ENCODE measurements around the gene SLC24A1.

SLC24A1 gene

GRCh38 chr15:65618560-65619109, 3.1 kb upstream of the SLC24A1 start:
- no peak for DNase-seq (ENCODE audit: low read depth, low spot score)

GRCh38 chr15:65619626-65620290, 2.0 kb upstream of the SLC24A1 start:
- no peak for DNase-seq (ENCODE audit: low read depth, low spot score)

GRCh38 chr15:65620833-65621232, 905 bp upstream of the SLC24A1 start:
- DNase-seq (ENCODE audit: low read depth, low spot score), result no peak

GRCh38 chr15:65623103-65623502, 1.4 kb downstream of the SLC24A1 start:
- DNase-seq (ENCODE audit: low read depth, low spot score), result no peak

- DNase-seq (ENCODE audit: low read depth, low spot score), result no peak
Observed at GRCh38 chr15:65626856-65627255, 5.1 kb downstream of the SLC24A1 start.

GRCh38 chr15:65629548-65629947, 7.8 kb downstream of the SLC24A1 start:
- no peak for DNase-seq (ENCODE audit: low read depth, low spot score)

- no peak for DNase-seq (ENCODE audit: low read depth, low spot score)
Observed at GRCh38 chr15:65630760-65631159, 9.0 kb downstream of the SLC24A1 start.

GRCh38 chr15:65631503-65631902, 9.8 kb downstream of the SLC24A1 start:
- no peak for DNase-seq (ENCODE audit: low read depth, low spot score)

GRCh38 chr15:65632780-65633375, 11.1 kb downstream of the SLC24A1 start:
- DNase-seq (ENCODE audit: low read depth, low spot score), result no peak

GRCh38 chr15:65633752-65634151, 12.0 kb downstream of the SLC24A1 start:
- DNase-seq (ENCODE audit: low read depth, low spot score), result no peak

GRCh38 chr15:65634356-65634755, 12.6 kb downstream of the SLC24A1 start:
- no peak for DNase-seq (ENCODE audit: low read depth, low spot score)

GRCh38 chr15:65638109-65638508, 16.4 kb downstream of the SLC24A1 start:
- DNase-seq (ENCODE audit: low read depth, low spot score), result no peak

GRCh38 chr15:65638681-65639089, 16.9 kb downstream of the SLC24A1 start:
- no peak for DNase-seq (ENCODE audit: low read depth, low spot score)

- peak; percentile 63 for DNase-seq (ENCODE audit: low read depth, low spot score)
Observed at GRCh38 chr15:65639509-65639908, 17.8 kb downstream of the SLC24A1 start.

GRCh38 chr15:65641768-65642475, 20.2 kb downstream of the SLC24A1 start:
- no peak for DNase-seq (ENCODE audit: low read depth, low spot score)

GRCh38 chr15:65642594-65642993, 20.9 kb downstream of the SLC24A1 start:
- DNase-seq (ENCODE audit: low read depth, low spot score), result no peak

- no peak for DNase-seq (ENCODE audit: low read depth, low spot score)
Observed at GRCh38 chr15:65644282-65644681, 22.5 kb downstream of the SLC24A1 start.

GRCh38 chr15:65645392-65645791, 23.7 kb downstream of the SLC24A1 start:
- no peak for DNase-seq (ENCODE audit: low read depth, low spot score)

GRCh38 chr15:65646486-65646885, 24.7 kb downstream of the SLC24A1 start:
- DNase-seq (ENCODE audit: low read depth, low spot score), result no peak

- no peak for DNase-seq (ENCODE audit: low read depth, low spot score)
Observed at GRCh38 chr15:65650312-65651041, 28.7 kb downstream of the SLC24A1 start.

GRCh38 chr15:65651042-65651322, 29.2 kb downstream of the SLC24A1 start:
- DNase-seq (ENCODE audit: low read depth, low spot score), result no peak
